Activated gamma-delta T cell treated with Interleukin-2 at 50 U/mL for 16 hours (primary cell): ENCODE measurements around the gene NUP62.

Experiments used
- DNase-seq: peaks from one replicate; pipeline ENCODE4 v3.0.0-alpha.2; 2020

NUP62 gene

GRCh38 chr19:49879243-49879963 lies 49.9 kb downstream of the NUP62 start:
- DNase-seq: no peak

GRCh38 chr19:49878744-49879070 lies 50.6 kb downstream of the NUP62 start:
- DNase-seq: no peak

DNA sequence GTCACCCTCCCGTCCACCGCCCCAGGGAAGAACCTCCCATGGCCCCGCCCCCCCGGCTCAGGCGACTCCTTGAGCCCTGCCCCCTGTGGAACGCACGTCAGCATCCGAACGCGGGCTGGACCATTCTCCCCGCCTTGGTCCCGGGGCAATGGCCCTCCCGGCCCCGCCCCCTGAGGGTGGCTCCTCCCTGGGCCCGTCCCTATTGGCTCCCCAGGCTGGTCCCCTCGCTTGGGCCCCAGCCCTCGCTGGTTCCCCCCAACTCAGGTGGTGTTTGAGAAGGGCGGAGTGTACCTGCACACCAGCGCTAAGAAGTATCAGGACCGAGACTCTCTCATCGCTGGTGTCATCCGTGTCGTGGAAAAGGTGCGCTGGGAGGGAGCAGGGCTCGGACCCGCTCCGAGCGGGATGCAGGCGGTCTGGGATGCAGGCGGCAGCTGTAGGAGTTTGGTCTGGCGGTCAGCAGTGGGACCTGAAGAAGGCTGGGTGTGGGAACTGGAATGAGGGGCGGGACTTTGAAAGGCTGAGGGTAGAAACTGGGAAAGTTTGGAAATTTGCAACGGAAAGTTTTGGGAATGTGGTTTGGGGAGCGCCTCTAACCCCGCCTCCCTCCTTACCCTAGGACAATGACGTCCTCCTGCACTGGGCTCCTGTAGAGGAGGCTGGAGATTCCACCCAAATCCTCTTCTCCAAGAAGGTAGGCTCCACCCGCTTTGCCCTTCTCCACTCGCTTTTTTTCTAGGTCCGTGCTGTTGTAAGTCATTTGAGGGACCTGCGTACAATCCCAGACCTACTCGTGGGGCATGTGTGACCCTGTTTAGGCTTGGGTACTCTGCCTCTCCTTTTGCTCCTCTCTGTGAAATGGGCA lies 51.2 kb downstream of the NUP62 start:
- DNase-seq: peak; percentile 97

DNA sequence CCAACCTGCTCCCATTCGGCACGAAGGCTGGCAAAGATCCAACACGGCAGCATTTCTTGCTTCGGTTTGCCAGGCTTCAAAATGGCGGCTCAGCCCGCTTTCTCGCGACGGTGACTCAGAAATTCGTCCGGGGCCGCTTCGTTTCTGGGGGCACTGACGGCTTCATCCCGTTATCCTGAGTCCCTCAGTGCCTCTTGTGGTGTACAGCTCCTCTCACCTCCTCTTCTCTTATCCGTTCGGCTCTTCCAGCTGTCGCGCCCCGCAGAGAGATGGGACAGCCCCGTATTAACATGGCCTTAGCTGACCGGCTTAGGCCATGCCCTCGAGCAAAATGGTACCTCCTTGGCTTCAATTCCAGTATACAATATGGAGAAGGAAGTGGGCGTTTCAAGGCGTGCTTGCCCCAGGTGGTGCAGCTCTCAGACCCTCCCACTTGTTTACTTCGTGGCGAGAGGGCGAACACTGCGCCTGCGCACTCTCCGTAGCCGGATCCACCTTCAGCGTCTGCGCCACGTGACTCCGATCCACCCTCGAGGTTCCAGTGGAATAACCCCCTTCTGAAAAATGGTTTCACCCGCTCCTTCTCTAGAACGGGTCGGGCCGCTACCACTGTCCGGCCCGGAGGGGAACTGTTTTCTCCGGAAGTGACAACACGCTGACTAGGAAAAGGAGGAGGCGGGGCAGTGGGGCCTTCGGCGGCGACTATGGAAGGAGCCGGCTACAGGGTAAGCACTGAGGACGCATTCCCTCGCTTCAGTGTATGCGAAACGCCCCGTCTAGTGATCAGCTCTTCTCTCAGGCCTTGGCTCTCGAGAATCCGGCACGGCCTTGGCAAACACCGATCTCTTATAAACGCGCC lies 52.1 kb downstream of the NUP62 start, which contains the start of the genes AKT1S1 and TBC1D17:
Gene AKT1S1 (minus strand): TSS at position 336 of the 859 bp plus-strand sequence. CDS start 4,060 bp downstream, outside the sequence.
Gene TBC1D17 (plus strand): TSS at position 683 of the 859 bp plus-strand sequence. CDS start 22 bp downstream, at position 705.
- DNase-seq: peak; percentile 97

- peak; percentile 97 for DNase-seq
Measured at GRCh38 chr19:49876422-49877019, 52.8 kb downstream of the NUP62 start.

GRCh38 chr19:49875857-49876421 lies 53.4 kb downstream of the NUP62 start:
- peak; percentile 57 for DNase-seq

- no peak for DNase-seq
Measured at GRCh38 chr19:49875177-49875576, 54.1 kb downstream of the NUP62 start.

DNA sequence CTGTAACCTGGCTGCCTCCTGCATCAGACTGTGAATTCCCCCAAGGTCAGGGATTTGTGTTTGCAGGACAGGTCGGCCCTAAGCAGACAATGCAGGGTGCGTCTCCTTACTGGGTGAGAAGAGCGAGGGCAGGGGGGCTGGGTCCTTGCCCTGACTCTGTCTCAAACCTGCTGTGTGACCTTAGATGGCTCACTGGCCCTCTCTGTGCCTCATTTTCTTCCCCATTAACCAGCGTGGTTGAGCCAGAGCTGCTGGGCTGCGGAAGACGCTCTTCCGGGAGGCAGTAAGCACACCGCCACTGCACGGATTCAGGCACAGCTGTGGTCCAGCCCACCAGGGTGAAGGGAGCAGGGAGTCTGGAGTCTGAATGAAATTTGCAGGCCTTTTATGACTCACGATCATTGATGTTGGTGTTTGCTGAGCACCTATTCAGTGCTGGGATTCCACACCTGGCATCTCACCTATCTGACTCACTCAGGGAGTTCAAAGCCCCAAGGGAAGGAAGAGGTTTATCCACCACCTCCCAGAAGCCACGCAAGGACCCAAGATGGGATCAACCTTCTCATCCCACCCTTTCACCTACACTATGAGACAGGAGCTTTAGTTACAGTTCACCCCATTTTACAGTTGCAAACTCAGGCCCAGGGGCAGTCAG lies 54.7 kb downstream of the NUP62 start:
- no peak for DNase-seq

DNA sequence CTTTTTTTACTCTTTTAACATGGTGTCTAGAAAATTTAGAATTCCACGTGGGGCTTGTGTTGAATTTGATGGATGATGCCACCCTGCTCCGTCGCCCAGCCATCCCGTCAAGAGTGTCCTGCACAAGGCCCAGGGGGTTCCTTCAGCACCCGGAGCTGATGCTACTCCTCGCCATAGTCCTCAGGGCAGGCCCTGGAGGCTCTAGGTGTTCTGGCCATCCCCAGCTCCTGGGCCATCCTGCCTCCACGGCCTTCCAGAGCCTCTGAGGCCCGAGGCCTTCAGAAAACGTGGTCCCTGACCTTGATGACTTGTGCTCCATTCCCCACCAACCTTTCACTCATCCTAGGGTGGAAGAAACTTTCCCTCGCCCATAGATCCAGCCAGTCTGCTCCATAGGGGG lies 55.5 kb downstream of the NUP62 start:
- DNase-seq: no peak

DNA sequence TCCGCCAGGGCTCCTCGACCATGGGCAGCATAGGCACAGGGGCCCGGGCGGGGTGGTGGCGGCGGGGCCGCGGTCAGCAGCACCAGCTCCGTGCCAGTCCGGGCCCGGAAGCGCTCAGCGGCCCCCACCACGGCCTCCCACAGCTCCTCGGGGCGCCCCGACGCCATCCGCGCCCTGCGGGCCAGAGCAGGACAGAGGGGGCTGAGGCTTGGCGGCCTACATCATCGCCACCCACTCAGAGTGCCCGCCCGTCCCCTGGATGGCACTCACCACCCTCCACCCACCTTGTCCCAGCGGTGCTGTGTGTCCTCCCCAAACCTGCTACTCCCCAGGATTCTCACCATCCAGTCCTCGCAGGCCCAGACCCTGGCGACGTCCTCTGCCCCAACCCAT lies 56.2 kb downstream of the NUP62 start:
- DNase-seq: no peak

- no peak for DNase-seq
Measured at GRCh38 chr19:49872245-49873128, 56.8 kb downstream of the NUP62 start.

DNA sequence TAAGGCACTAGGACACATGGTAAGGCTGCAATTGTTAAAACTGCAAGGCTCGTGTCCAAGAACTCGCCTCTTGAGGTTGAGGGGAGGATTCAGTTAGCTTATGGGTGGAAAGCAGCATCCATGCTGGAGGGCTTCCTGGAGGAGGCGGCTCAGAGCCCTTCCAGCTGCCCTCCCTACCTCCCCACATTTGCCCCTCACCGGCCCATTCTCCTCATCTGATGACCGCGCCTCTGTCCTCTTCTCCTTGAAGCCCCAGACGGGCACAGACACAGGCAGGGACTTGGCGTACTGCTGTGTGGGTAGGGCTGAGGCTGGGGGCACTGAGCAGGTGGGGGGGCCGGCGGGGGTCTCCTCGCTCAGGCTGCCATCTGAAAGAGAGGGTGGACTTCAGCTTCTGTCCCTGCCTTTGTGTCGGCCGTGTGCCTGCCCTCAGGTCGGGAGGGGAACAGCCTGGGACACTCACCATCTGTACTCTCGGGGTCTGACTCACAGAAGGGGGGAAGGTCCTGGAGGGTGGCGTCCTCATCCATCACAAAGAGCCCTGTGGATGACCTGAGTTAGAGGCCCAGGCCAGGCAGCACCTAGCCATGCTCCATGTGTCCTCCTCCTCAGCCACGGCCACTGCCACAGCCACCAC lies 57.8 kb downstream of the NUP62 start:
- no peak for DNase-seq

DNA sequence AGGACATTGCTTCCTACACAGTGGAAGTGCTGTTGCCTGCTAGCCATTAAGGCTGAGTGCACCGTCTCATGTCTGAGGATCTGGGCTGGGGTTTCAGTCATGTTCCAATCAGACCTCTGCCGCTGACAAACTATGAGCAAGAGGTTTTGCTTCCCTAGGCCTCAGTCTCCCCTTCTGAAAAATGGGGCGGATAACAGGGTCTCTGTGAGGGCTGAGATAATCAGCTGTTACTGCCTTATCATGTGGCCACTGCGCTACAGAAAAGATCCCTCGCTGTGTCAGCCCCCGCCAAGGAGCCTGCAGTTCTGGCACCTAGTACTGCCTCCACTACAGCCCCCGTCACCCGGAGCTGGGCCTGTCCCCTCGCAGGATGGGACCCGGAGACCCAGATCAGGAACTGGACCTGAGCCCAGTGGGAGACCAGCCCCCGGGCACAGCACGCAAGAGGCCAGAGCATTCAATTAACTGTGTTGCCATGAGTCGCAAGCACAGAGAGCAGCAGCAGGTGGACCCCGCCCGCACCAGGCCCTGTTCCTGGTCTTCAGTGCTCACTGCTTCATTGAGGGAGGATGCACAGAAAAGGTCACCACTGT lies 58.9 kb downstream of the NUP62 start:
- DNase-seq: no peak

GRCh38 chr19:49869484-49870308 lies 59.6 kb downstream of the NUP62 start:
- DNase-seq: peak; percentile 87

- no peak for DNase-seq
Measured at GRCh38 chr19:49869009-49869483, 60.3 kb downstream of the NUP62 start.

GRCh38 chr19:49866933-49867782 lies 62.1 kb downstream of the NUP62 start, which contains the start of gene PNKP:
PNKP (minus strand) TSS chr19:49867576; CDS start chr19:49867204, 372 bp downstream.
- DNase-seq: peak; percentile 84

- DNase-seq: no peak
Measured at GRCh38 chr19:49864890-49865289, 64.4 kb downstream of the NUP62 start.

DNA sequence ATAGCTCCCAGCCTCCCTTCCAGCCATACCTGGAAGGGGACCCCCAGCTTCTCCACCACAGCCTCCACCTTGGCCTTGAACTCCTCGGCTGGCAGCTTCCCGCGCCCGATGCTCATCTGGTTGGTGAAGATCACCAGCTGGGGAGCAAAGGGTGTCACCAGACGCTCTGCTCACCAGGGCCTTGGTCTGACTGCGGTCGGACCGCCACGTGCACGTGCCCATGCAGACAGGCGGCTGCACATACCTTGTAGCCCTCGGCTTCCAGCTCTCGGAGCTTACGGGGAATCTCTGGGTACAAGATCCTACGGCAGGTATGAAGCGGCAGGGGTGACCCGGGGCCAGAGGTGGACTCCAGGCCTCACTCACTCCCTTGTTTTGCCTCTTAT lies 65.4 kb downstream of the NUP62 start:
- no peak for DNase-seq
